HCT116 (cell line): ENCODE measurements around the gene ACSM3. TPM values are rescaled to one million over a fixed set of nuclear protein-coding genes. Genes with fewer than 3 reads are reported as not detected.

Experiments
- ATAC-seq: fragments of 200-7000 bp; cut with Tn5 transposase; 2 replicates; pipeline ENCODE4 v1.9.1; 2020; ENCODE audit warnings: mild to moderate bottlenecking, moderate library complexity
- BruUV-seq: library from RNA; stranded (reverse); fragments of 400-500 nt; replicated peaks from 2 replicates; lab custom pipeline; 2021; lab: Mats Ljungman, UMichigan
- CTCF ChIA-PET: fragments of 300-600 bp; sonication (Branson Sonifier 250); formaldehyde crosslinking; loops from one replicate; lab custom pipeline; 2021; ENCODE audit warnings: antibody characterized with exemption; lab: Charles Lee
- POLR2A ChIA-PET: fragments of 300-600, 350-600 bp; sonication (Branson Sonifier 250); formaldehyde crosslinking; loops from one replicate; lab custom pipeline; 2021; ENCODE audit warnings: antibody characterized with exemption; lab: Charles Lee
- RAD21 ChIA-PET, 2 experiments: fragments of 300-600 bp; sonication (Branson Sonifier 250); formaldehyde crosslinking; loops; one replicate each; lab custom pipeline; 2023; ENCODE audit warnings: low total read pairs in 2 of 2; ENCODE audit not compliant: uncharacterized antibody in 2 of 2, unreplicated experiment in 2 of 2, low non-redundant PET in 1 of 2; lab: Charles Lee
- DNase-seq: peaks from one replicate; pipeline ENCODE4 v3.0.0-alpha.2; 2010; ENCODE audit warnings: low read depth, low spot score
- H2AFZ ChIP-seq: fragments of 200-600 bp; shearing (Covaris generic), sonication (generic); 2 replicates; pipeline ENCODE4 v1.6.1; 2017; ENCODE audit warnings: low read depth, mixed run types, mixed read lengths, antibody characterized with exemption, low read length; ENCODE audit not compliant: poor library complexity, severe bottlenecking
- H3K27ac ChIP-seq: 2 replicates; pipeline ENCODE4 v1.5.1; 2012; ENCODE audit warnings: low read depth, low read length
- H3K27me3 ChIP-seq: fragments of 200-600 bp; sonication (generic); 2 replicates; pipeline ENCODE4 v1.6.1; 2016; ENCODE audit warnings: mixed run types, low read length, mixed read lengths; ENCODE audit not compliant: insufficient read depth
- H3K36me3 ChIP-seq, 2 experiments: fragments of 200-500 bp in 1 of 2; fragments of 200-600 bp in 1 of 2; sonication (Bioruptor generic) in 1 of 2; sonication (generic) in 1 of 2; 2 replicates each; pipeline versions ENCODE4 v1.5.1 to v1.6.1; 2014 to 2016; ENCODE audit warnings: low read length in 2 of 2, inconsistent platforms in 1 of 2, mixed read lengths in 1 of 2, mixed run types in 1 of 2; ENCODE audit not compliant: insufficient read depth in 2 of 2, control insufficient read depth in 1 of 2
- H3K4me1 ChIP-seq, 2 experiments: fragments of 200-600 bp in 1 of 2; sonication (generic) in 1 of 2; 2 replicates each; pipeline versions ENCODE4 v1.5.1 to v1.6.1; 2012 to 2017; ENCODE audit warnings: low read length in 2 of 2, inconsistent platforms in 1 of 2, mild to moderate bottlenecking in 1 of 2, mixed read lengths in 1 of 2, mixed run types in 1 of 2, moderate library complexity in 1 of 2; ENCODE audit not compliant: insufficient read depth in 2 of 2, control insufficient read depth in 1 of 2
- H3K4me2 ChIP-seq: fragments of 200-600 bp; sonication (generic); 2 replicates; pipeline ENCODE4 v1.6.1; 2017; ENCODE audit warnings: mixed run types, low read length, mixed read lengths
- H3K4me3 ChIP-seq, 2 experiments: fragments of 200-600 bp in 1 of 2; sonication (generic) in 1 of 2; replicated peaks in 1 of 2; 2 replicates each; pipeline ENCODE4 v1.5.1; 2011 to 2016; ENCODE audit warnings: low read length in 2 of 2, control low read depth in 1 of 2, low read depth in 1 of 2, mild to moderate bottlenecking in 1 of 2, mixed read lengths in 1 of 2, mixed run types in 1 of 2
- H3K79me2 ChIP-seq: fragments of 200-600 bp; sonication (generic); 2 replicates; pipeline ENCODE4 v1.6.1; 2017; ENCODE audit warnings: mild to moderate bottlenecking, mixed run types, low read length, moderate library complexity, mixed read lengths; ENCODE audit not compliant: insufficient read depth
- H3K9ac ChIP-seq: fragments of 200-600 bp; sonication (generic); 2 replicates; pipeline ENCODE4 v1.6.1; 2016; ENCODE audit warnings: low read length, mixed read lengths
- H3K9me2 ChIP-seq: fragments of 200-600 bp; sonication (generic), shearing (Covaris generic); 2 replicates; pipeline ENCODE4 v1.6.1; 2017; ENCODE audit warnings: mixed run types, mild to moderate bottlenecking, moderate library complexity; ENCODE audit not compliant: insufficient read depth
- H3K9me3 ChIP-seq, 2 experiments: fragments of 200-500 bp in 1 of 2; fragments of 200-600 bp in 1 of 2; sonication (Bioruptor generic) in 1 of 2; sonication (generic) in 1 of 2; 2 replicates each; pipeline ENCODE4 v1.6.1; 2014 to 2017; ENCODE audit warnings: low read length in 2 of 2, mixed read lengths in 2 of 2, inconsistent platforms in 1 of 2, low read depth in 1 of 2, mild to moderate bottlenecking in 1 of 2, mixed run types in 1 of 2, moderate library complexity in 1 of 2; ENCODE audit not compliant: control insufficient read depth in 1 of 2, insufficient read depth in 1 of 2
- H4K20me1 ChIP-seq: fragments of 200-600 bp; sonication (generic), shearing (Covaris generic); 2 replicates; pipeline ENCODE4 v1.6.1; 2017; ENCODE audit warnings: mixed run types, mild to moderate bottlenecking, moderate library complexity; ENCODE audit not compliant: insufficient read depth
- ATF3 ChIP-seq: IDR thresholded peaks from 2 replicates; pipeline ENCODE4 v1.6.1; 2012
- CBX3 ChIP-seq: IDR thresholded peaks from 2 replicates; pipeline ENCODE4 v1.6.1; 2012; ENCODE audit warnings: low read depth
- CTCF ChIP-seq, 3 experiments: fragments of 200-600 bp in 1 of 3; sonication (generic) in 1 of 3; IDR thresholded peaks in 2 of 3; conservative IDR thresholded peaks in 1 of 3; 2 replicates each; pipeline ENCODE4 v1.5.1; 2012 to 2017; ENCODE audit warnings: low read depth in 2 of 3, low read length in 2 of 3, antibody characterized with exemption in 1 of 3, borderline replicate concordance in 1 of 3, control low read depth in 1 of 3, mild to moderate bottlenecking in 1 of 3, mixed read lengths in 1 of 3, mixed run types in 1 of 3, moderate library complexity in 1 of 3; ENCODE audit not compliant: insufficient read depth in 1 of 3
- EGR1 ChIP-seq: IDR thresholded peaks from 2 replicates; pipeline ENCODE4 v1.6.1; 2012; ENCODE audit warnings: low read depth
- EZH2 ChIP-seq: fragments of 200-600 bp; sonication (generic); IDR thresholded peaks from 2 replicates; pipeline ENCODE4 v1.6.1; 2017; ENCODE audit warnings: antibody characterized with exemption, mixed run types
- FOSL1 ChIP-seq: IDR thresholded peaks from 2 replicates; pipeline ENCODE4 v1.6.1; 2012; ENCODE audit warnings: low read depth
- JUND ChIP-seq: IDR thresholded peaks from 2 replicates; pipeline ENCODE4 v1.6.1; 2012
- MAX ChIP-seq: IDR thresholded peaks from 2 replicates; pipeline ENCODE4 v1.6.1; 2012
- RAD21 ChIP-seq: IDR thresholded peaks from 2 replicates; pipeline ENCODE4 v1.6.1; 2012; ENCODE audit warnings: low read depth, mild to moderate bottlenecking
- SIN3A ChIP-seq: IDR thresholded peaks from 2 replicates; pipeline ENCODE4 v1.6.1; 2012; ENCODE audit warnings: low read depth
- TCF7L2 ChIP-seq: IDR thresholded peaks from 2 replicates; pipeline ENCODE4 v1.7.0; 2011; ENCODE audit warnings: borderline replicate concordance, inconsistent platforms; ENCODE audit not compliant: insufficient read depth, insufficient read length; ENCODE audit errors: extremely low read depth
- YY1 ChIP-seq: IDR thresholded peaks from 2 replicates; pipeline ENCODE4 v1.6.1; 2011; ENCODE audit warnings: low read length, low read depth, moderate library complexity, mild to moderate bottlenecking; ENCODE audit not compliant: insufficient replicate concordance; ENCODE audit errors: extremely low read depth
- ZBTB33 ChIP-seq: IDR thresholded peaks from 2 replicates; pipeline ENCODE4 v1.6.1; 2011; ENCODE audit warnings: mild to moderate bottlenecking, low read length, moderate library complexity; ENCODE audit not compliant: insufficient replicate concordance; ENCODE audit errors: extremely low read depth
- ZFX ChIP-seq: fragments of 450-650 bp; IDR thresholded peaks from 2 replicates; pipeline ENCODE4 v1.6.1; 2017
- ZNF274 ChIP-seq: fragments of 200-500 bp; sonication (Bioruptor generic); IDR thresholded peaks from 2 replicates; pipeline ENCODE4 v1.6.1; 2014; ENCODE audit warnings: mild to moderate bottlenecking, low read depth, low read length, inconsistent platforms
- intact Hi-C: fragments of 100-400 bp; cut with micrococcal nuclease; formaldehyde crosslinking; loops from 2 replicates; pipeline ENCODE4 v1.10.0; 2022
- total RNA-seq: library from RNA; stranded (reverse); gene quantifications from one replicate; pipeline ENCODE4 v1.2.1, GENCODE V29; 2021; ENCODE audit not compliant: unreplicated experiment

ACSM3 gene
- total RNA-seq, 1 experiment from 2014 or later: 15.0 TPM

- TF ChIP-seq YY1: no peak
- TF ChIP-seq CBX3: no peak
- no peak for TF ChIP-seq ZBTB33
- no peak for TF ChIP-seq JUND
- TF ChIP-seq MAX: no peak
- no peak for TF ChIP-seq RAD21
- no peak for TF ChIP-seq CTCF (IDR thresholded peaks at IDR 0.05 in 2 of 3, conservative IDR thresholded peaks at IDR 0.05 in 1 of 3; ENCODE audit: borderline replicate concordance in 1 of 3, insufficient read depth in 1 of 3, low read depth in 2 of 3, low read length in 2 of 3)
- no peak for TF ChIP-seq EGR1
- TF ChIP-seq SIN3A: no peak
- no peak for TF ChIP-seq FOSL1
- TF ChIP-seq ZNF274: no peak
- TF ChIP-seq TCF7L2: no peak
- no peak for TF ChIP-seq ATF3
- TF ChIP-seq EZH2: no peak
- TF ChIP-seq ZFX: no peak
- CTCF ChIA-PET: no interaction called here
- Histone ChIP-seq H3K9ac (no peak overlapping the region), H4K20me1 (peaks cover 2% of the 10 kb centered on the region; the same call in 1 of the 2 replicates), H3K79me2 (peaks cover 28% of the 10 kb centered on the region), H3K4me3 (no peak overlapping the region), H3K36me3 (peaks cover 39 to 41% of the 10 kb centered on the region in 2 experiments; a peak in 3 of 4 replicates), H3K27me3 (no peaks in the 10 kb centered on the region), H3K9me2 (no peaks in the 10 kb centered on the region), H3K4me2 (no peak overlapping the region), H2AFZ (no peak overlapping the region), H3K4me1 (peaks cover 4 to 6% of the 10 kb centered on the region in 2 experiments; a peak in 3 of 4 replicates), H3K27ac (no peak overlapping the region), H3K9me3 (no peaks in the 10 kb centered on the region)
- BruUV-seq: no TSS peak
- DNase-seq (no peak), ATAC-seq (no peak)
- RAD21 ChIA-PET: no interaction called here
- intact Hi-C loops: no loop called here
- POLR2A ChIA-PET: no interaction called here
Measured at GRCh38 chr16:20735490-20735889, 28.3 kb upstream of the ACSM3 start.
